HEK293 (cell line): Measurements from ENCODE around the gene APOBEC3B.
A peak's percentile ranks its signal among the peaks of the same experiment; 100 is the strongest.

Source experiments
- KLF1 ChIP-seq: fragments of 450-650 bp; formaldehyde crosslinking; IDR thresholded peaks from 2 replicates; pipeline ENCODE4 v1.5.1; 2016; ENCODE audit warnings: missing biosample characterization, missing genetic modification characterization
- REPIN1 ChIP-seq: fragments of 450-650 bp; formaldehyde crosslinking; IDR thresholded peaks from 2 replicates; pipeline ENCODE4 v1.5.1; 2017; ENCODE audit warnings: missing biosample characterization, missing genetic modification characterization, low read depth
- ZBTB20 ChIP-seq: fragments of 450-650 bp; formaldehyde crosslinking; IDR thresholded peaks from 2 replicates; pipeline ENCODE4 v1.5.1; 2016; ENCODE audit warnings: missing biosample characterization, missing genetic modification characterization
- ZBTB48 ChIP-seq: fragments of 450-650 bp; formaldehyde crosslinking; IDR thresholded peaks from 2 replicates; pipeline ENCODE4 v1.5.1; 2016; ENCODE audit warnings: missing biosample characterization, missing genetic modification characterization
- ZBTB8A ChIP-seq: fragments of 450-650 bp; formaldehyde crosslinking; IDR thresholded peaks from 2 replicates; pipeline ENCODE4 v1.5.1; 2016; ENCODE audit warnings: missing biosample characterization, missing genetic modification characterization
- ZNF112 ChIP-seq: fragments of 450-650 bp; formaldehyde crosslinking; IDR thresholded peaks from 2 replicates; pipeline ENCODE4 v1.5.0; 2017; ENCODE audit warnings: missing biosample characterization, missing genetic modification characterization
- ZNF121 ChIP-seq: fragments of 450-650 bp; formaldehyde crosslinking; IDR thresholded peaks from 2 replicates; pipeline ENCODE4 v1.5.1; 2016; ENCODE audit warnings: missing biosample characterization, missing genetic modification characterization
- ZNF146 ChIP-seq: fragments of 450-650 bp; formaldehyde crosslinking; IDR thresholded peaks from 2 replicates; pipeline ENCODE4 v1.5.1; 2016; ENCODE audit warnings: missing biosample characterization, missing genetic modification characterization
- ZNF155 ChIP-seq: fragments of 450-650 bp; formaldehyde crosslinking; IDR thresholded peaks from 2 replicates; pipeline ENCODE4 v1.5.1; 2016; ENCODE audit warnings: missing biosample characterization, missing genetic modification characterization
- ZNF2 ChIP-seq: fragments of 450-650 bp; formaldehyde crosslinking; IDR thresholded peaks from 2 replicates; pipeline ENCODE4 v1.5.1; 2016; ENCODE audit warnings: missing biosample characterization, missing genetic modification characterization
- ZNF214 ChIP-seq: fragments of 450-650 bp; formaldehyde crosslinking; IDR thresholded peaks from 2 replicates; pipeline ENCODE4 v1.5.1; 2017; ENCODE audit warnings: missing biosample characterization, mild to moderate bottlenecking, missing genetic modification characterization, borderline replicate concordance
- ZNF311 ChIP-seq: fragments of 450-650 bp; formaldehyde crosslinking; IDR thresholded peaks from 2 replicates; pipeline ENCODE4 v1.5.1; 2017; ENCODE audit warnings: missing biosample characterization, missing genetic modification characterization, borderline replicate concordance
- ZNF423 ChIP-seq: fragments of 450-650 bp; formaldehyde crosslinking; IDR thresholded peaks from 2 replicates; pipeline ENCODE4 v1.5.1; 2016; ENCODE audit warnings: missing biosample characterization, missing genetic modification characterization
- ZNF426 ChIP-seq: fragments of 450-650 bp; formaldehyde crosslinking; IDR thresholded peaks from 2 replicates; pipeline ENCODE4 v1.5.1; 2017; ENCODE audit warnings: missing biosample characterization, missing genetic modification characterization, mild to moderate bottlenecking, inconsistent platforms, moderate library complexity
- ZNF529 ChIP-seq: fragments of 450-650 bp; formaldehyde crosslinking; IDR thresholded peaks from 2 replicates; pipeline ENCODE4 v1.5.1; 2017; ENCODE audit warnings: missing genetic modification characterization, missing biosample characterization; ENCODE audit not compliant: insufficient replicate concordance
- ZNF549 ChIP-seq: fragments of 450-650 bp; IDR thresholded peaks from 2 replicates; pipeline ENCODE4 v1.5.1; 2018; ENCODE audit warnings: missing biosample characterization, missing genetic modification characterization, mild to moderate bottlenecking, inconsistent platforms, moderate library complexity
- ZNF596 ChIP-seq: fragments of 450-650 bp; IDR thresholded peaks from 2 replicates; pipeline ENCODE4 v1.5.0; 2018; ENCODE audit warnings: missing biosample characterization, mild to moderate bottlenecking, missing genetic modification characterization, moderate library complexity
- ZNF830 ChIP-seq: fragments of 450-650 bp; IDR thresholded peaks from 2 replicates; pipeline ENCODE4 v1.5.0; 2018; ENCODE audit warnings: missing biosample characterization, missing genetic modification characterization, low read depth, mild to moderate bottlenecking, moderate library complexity
- ZNF837 ChIP-seq: fragments of 450-650 bp; formaldehyde crosslinking; IDR thresholded peaks from 2 replicates; pipeline ENCODE4 v1.5.1; 2016; ENCODE audit warnings: missing biosample characterization, missing genetic modification characterization
- ZNF843 ChIP-seq: fragments of 450-650 bp; formaldehyde crosslinking; IDR thresholded peaks from 2 replicates; pipeline ENCODE4 v1.5.1; 2016; ENCODE audit warnings: missing biosample characterization, missing genetic modification characterization
- ZXDB ChIP-seq: fragments of 450-650 bp; formaldehyde crosslinking; IDR thresholded peaks from 2 replicates; pipeline ENCODE4 v1.5.1; 2016; ENCODE audit warnings: missing biosample characterization, missing genetic modification characterization
- TF ChIP-seq, protein P1 (sequence below): fragments of 450-650 bp; IDR thresholded peaks from 2 replicates; pipeline ENCODE4 v1.5.1; 2018; ENCODE audit warnings: missing biosample characterization, mild to moderate bottlenecking, missing genetic modification characterization
- TF ChIP-seq, protein P2 (sequence below): fragments of 450-650 bp; formaldehyde crosslinking; IDR thresholded peaks from 2 replicates; pipeline ENCODE4 v1.5.1; 2017; ENCODE audit warnings: missing biosample characterization, mild to moderate bottlenecking, missing genetic modification characterization, moderate library complexity
- TF ChIP-seq, protein P3 (sequence below): fragments of 450-650 bp; formaldehyde crosslinking; IDR thresholded peaks from 2 replicates; pipeline ENCODE4 v1.5.1; 2016; ENCODE audit warnings: missing biosample characterization, missing genetic modification characterization
- TF ChIP-seq, protein P4 (sequence below): fragments of 450-650 bp; formaldehyde crosslinking; IDR thresholded peaks from 2 replicates; pipeline ENCODE4; 2016; ENCODE audit warnings: missing biosample characterization, missing genetic modification characterization
- TF ChIP-seq, protein P5 (sequence below): fragments of 450-650 bp; formaldehyde crosslinking; IDR thresholded peaks from 2 replicates; pipeline ENCODE4 v1.5.1; 2016; ENCODE audit warnings: missing biosample characterization, missing genetic modification characterization
- TF ChIP-seq, protein P6 (sequence below): fragments of 450-650 bp; formaldehyde crosslinking; IDR thresholded peaks from 2 replicates; pipeline ENCODE4 v1.5.1; 2016; ENCODE audit warnings: missing biosample characterization, missing genetic modification characterization, borderline replicate concordance

Gene APOBEC3B

DNA sequence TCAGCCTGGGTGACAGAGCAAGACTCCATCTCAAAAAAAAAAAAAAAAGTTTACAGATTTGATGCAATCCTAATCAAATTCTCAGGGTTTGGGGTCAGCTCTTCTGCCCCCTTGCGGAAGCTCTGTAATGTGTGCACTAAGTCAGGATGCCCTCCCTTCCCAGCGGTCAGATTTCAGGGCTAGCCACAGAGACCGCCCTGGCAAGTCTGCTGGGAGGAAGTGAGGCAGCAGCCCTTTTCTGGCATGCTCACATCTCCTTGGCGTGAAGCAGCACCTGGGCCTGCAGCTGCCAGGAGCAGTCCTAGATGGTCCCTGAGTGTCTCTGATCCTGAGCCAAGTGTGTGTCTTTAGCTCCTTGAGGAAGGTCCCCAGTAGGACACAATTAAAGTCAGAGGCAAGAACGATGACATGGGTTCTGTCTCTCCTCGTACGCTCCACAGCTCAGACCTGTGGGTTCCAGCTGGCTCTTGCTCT is 21.1 kb downstream of the APOBEC3B start (continued):
- TF ChIP-seq, protein P1, sequence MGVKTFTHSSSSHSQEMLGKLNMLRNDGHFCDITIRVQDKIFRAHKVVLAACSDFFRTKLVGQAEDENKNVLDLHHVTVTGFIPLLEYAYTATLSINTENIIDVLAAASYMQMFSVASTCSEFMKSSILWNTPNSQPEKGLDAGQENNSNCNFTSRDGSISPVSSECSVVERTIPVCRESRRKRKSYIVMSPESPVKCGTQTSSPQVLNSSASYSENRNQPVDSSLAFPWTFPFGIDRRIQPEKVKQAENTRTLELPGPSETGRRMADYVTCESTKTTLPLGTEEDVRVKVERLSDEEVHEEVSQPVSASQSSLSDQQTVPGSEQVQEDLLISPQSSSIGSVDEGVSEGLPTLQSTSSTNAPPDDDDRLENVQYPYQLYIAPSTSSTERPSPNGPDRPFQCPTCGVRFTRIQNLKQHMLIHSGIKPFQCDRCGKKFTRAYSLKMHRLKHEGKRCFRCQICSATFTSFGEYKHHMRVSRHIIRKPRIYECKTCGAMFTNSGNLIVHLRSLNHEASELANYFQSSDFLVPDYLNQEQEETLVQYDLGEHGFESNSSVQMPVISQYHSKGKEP (tag by site-specific recombination): no peak
- no peak for TF ChIP-seq ZNF155 (tag by site-specific recombination)
- TF ChIP-seq ZNF837 (tag by site-specific recombination): no peak
- no peak for TF ChIP-seq ZNF529 (tag by site-specific recombination)
- TF ChIP-seq ZNF830: no peak
- TF ChIP-seq ZNF112 (tag by site-specific recombination): no peak
- TF ChIP-seq, protein P2, sequence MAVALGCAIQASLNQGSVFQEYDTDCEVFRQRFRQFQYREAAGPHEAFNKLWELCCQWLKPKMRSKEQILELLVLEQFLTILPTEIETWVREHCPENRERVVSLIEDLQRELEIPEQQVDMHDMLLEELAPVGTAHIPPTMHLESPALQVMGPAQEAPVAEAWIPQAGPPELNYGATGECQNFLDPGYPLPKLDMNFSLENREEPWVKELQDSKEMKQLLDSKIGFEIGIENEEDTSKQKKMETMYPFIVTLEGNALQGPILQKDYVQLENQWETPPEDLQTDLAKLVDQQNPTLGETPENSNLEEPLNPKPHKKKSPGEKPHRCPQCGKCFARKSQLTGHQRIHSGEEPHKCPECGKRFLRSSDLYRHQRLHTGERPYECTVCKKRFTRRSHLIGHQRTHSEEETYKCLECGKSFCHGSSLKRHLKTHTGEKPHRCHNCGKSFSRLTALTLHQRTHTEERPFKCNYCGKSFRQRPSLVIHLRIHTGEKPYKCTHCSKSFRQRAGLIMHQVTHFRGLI (tag by site-specific recombination): no peak
- no peak for TF ChIP-seq ZNF146 (tag by site-specific recombination)
- TF ChIP-seq ZBTB20 (tag by site-specific recombination): peak; percentile 23; the same call in 1 of the 2 replicates
- TF ChIP-seq, protein P3, sequence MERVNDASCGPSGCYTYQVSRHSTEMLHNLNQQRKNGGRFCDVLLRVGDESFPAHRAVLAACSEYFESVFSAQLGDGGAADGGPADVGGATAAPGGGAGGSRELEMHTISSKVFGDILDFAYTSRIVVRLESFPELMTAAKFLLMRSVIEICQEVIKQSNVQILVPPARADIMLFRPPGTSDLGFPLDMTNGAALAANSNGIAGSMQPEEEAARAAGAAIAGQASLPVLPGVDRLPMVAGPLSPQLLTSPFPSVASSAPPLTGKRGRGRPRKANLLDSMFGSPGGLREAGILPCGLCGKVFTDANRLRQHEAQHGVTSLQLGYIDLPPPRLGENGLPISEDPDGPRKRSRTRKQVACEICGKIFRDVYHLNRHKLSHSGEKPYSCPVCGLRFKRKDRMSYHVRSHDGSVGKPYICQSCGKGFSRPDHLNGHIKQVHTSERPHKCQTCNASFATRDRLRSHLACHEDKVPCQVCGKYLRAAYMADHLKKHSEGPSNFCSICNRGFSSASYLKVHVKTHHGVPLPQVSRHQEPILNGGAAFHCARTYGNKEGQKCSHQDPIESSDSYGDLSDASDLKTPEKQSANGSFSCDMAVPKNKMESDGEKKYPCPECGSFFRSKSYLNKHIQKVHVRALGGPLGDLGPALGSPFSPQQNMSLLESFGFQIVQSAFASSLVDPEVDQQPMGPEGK (tag by site-specific recombination): no peak
- TF ChIP-seq ZNF423 (tag by site-specific recombination): no peak
- TF ChIP-seq REPIN1 (tag by site-specific recombination): no peak
- TF ChIP-seq ZNF2 (tag by site-specific recombination): peak; percentile 59; the same call in 1 of the 2 replicates
- TF ChIP-seq, protein P4, sequence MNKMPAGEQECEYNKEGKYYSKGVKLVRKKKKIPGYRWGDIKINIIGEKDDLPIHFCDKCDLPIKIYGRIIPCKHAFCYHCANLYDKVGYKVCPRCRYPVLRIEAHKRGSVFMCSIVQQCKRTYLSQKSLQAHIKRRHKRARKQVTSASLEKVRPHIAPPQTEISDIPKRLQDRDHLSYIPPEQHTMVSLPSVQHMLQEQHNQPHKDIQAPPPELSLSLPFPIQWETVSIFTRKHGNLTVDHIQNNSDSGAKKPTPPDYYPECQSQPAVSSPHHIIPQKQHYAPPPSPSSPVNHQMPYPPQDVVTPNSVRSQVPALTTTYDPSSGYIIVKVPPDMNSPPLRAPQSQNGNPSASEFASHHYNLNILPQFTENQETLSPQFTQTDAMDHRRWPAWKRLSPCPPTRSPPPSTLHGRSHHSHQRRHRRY: no peak
- TF ChIP-seq ZNF596 (tag by site-specific recombination): no peak
- TF ChIP-seq, protein P5, sequence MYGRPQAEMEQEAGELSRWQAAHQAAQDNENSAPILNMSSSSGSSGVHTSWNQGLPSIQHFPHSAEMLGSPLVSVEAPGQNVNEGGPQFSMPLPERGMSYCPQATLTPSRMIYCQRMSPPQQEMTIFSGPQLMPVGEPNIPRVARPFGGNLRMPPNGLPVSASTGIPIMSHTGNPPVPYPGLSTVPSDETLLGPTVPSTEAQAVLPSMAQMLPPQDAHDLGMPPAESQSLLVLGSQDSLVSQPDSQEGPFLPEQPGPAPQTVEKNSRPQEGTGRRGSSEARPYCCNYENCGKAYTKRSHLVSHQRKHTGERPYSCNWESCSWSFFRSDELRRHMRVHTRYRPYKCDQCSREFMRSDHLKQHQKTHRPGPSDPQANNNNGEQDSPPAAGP (tag by site-specific recombination): no peak; the same call in 1 of the 2 replicates
- no peak for TF ChIP-seq ZNF549 (tag by site-specific recombination)
- TF ChIP-seq, protein P6, sequence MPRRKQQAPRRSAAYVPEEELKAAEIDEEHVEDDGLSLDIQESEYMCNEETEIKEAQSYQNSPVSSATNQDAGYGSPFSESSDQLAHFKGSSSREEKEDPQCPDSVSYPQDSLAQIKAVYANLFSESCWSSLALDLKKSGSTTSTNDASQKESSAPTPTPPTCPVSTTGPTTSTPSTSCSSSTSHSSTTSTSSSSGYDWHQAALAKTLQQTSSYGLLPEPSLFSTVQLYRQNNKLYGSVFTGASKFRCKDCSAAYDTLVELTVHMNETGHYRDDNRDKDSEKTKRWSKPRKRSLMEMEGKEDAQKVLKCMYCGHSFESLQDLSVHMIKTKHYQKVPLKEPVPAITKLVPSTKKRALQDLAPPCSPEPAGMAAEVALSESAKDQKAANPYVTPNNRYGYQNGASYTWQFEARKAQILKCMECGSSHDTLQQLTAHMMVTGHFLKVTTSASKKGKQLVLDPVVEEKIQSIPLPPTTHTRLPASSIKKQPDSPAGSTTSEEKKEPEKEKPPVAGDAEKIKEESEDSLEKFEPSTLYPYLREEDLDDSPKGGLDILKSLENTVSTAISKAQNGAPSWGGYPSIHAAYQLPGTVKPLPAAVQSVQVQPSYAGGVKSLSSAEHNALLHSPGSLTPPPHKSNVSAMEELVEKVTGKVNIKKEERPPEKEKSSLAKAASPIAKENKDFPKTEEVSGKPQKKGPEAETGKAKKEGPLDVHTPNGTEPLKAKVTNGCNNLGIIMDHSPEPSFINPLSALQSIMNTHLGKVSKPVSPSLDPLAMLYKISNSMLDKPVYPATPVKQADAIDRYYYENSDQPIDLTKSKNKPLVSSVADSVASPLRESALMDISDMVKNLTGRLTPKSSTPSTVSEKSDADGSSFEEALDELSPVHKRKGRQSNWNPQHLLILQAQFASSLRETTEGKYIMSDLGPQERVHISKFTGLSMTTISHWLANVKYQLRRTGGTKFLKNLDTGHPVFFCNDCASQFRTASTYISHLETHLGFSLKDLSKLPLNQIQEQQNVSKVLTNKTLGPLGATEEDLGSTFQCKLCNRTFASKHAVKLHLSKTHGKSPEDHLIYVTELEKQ (tag by site-specific recombination): no peak
- TF ChIP-seq ZNF426 (tag by site-specific recombination): no peak
- no peak for TF ChIP-seq ZBTB8A
- no peak for TF ChIP-seq ZNF121
- TF ChIP-seq ZNF311 (tag by site-specific recombination): no peak
- 0 out of 2 replicates have a peak, but pooled peaks have one; percentile 20 for TF ChIP-seq ZXDB
- no peak for TF ChIP-seq ZNF214 (tag by site-specific recombination)
- peak; percentile 68 for TF ChIP-seq ZBTB48
- no peak for TF ChIP-seq ZNF843
- no peak for TF ChIP-seq KLF1 (tag by site-specific recombination)
